Osteoblast (primary cell): ENCODE results near the gene WWTR1. TPM values are rescaled to one million over a fixed set of nuclear protein-coding genes. Genes with fewer than 3 reads are reported as not detected.

Experiments used
- DNase-seq: peaks from one replicate; pipeline ENCODE4 v3.0.0; 2011; ENCODE audit warnings: low spot score, mixed read lengths; ENCODE audit not compliant: insufficient read length; ENCODE audit errors: missing footprints
- H2AFZ ChIP-seq: 2 replicates; pipeline ENCODE4 v1.6.0; 2011; ENCODE audit warnings: mild to moderate bottlenecking, low read length
- H3K27ac ChIP-seq: 2 replicates; pipeline ENCODE4 v1.5.1; 2011; ENCODE audit warnings: mild to moderate bottlenecking, low read depth, low read length, moderate library complexity
- H3K27me3 ChIP-seq: 2 replicates; pipeline ENCODE4 v1.6.0; 2012; ENCODE audit warnings: mild to moderate bottlenecking, control low read depth, inconsistent platforms, low read length, moderate library complexity; ENCODE audit not compliant: insufficient read depth
- H3K36me3 ChIP-seq: 2 replicates; pipeline ENCODE4 v1.5.1; 2011; ENCODE audit warnings: mild to moderate bottlenecking, low read length, control low read depth, moderate library complexity; ENCODE audit not compliant: insufficient read depth
- H3K4me1 ChIP-seq: 2 replicates; pipeline ENCODE4 v1.5.1; 2011; ENCODE audit warnings: mild to moderate bottlenecking, low read length, control low read depth, moderate library complexity; ENCODE audit not compliant: insufficient read depth
- H3K4me2 ChIP-seq: 2 replicates; pipeline ENCODE4 v1.6.0; 2011; ENCODE audit warnings: mild to moderate bottlenecking, low read length; ENCODE audit not compliant: insufficient read depth
- H3K4me3 ChIP-seq: fragments of 200-600 bp; sonication (generic); 3 replicates; pipeline ENCODE4 v1.5.1; 2012; ENCODE audit warnings: mild to moderate bottlenecking, low read length, inconsistent platforms; ENCODE audit not compliant: insufficient read depth
- H3K79me2 ChIP-seq: 2 replicates; pipeline ENCODE4 v1.6.0; 2012; ENCODE audit warnings: mild to moderate bottlenecking, low read length, control low read depth, inconsistent platforms; ENCODE audit not compliant: insufficient read depth
- H3K9me3 ChIP-seq: 2 replicates; pipeline ENCODE4 v1.5.1; 2011; ENCODE audit warnings: low read depth, low read length, control low read depth
- H4K20me1 ChIP-seq: 2 replicates; pipeline ENCODE4 v1.6.0; 2012; ENCODE audit warnings: mild to moderate bottlenecking, low read length, control low read depth; ENCODE audit not compliant: insufficient read depth
- CTCF ChIP-seq: IDR thresholded peaks from 2 replicates; pipeline ENCODE4 v1.5.1; 2011; ENCODE audit warnings: mild to moderate bottlenecking, low read depth, low read length, moderate library complexity; ENCODE audit errors: extremely low read depth
- total RNA-seq: library from RNA; depleted of rRNA; stranded (reverse); fragments of >200 nt; gene quantifications from 2 replicates; pipeline ENCODE4 v1.2.3, GENCODE V29; 2012

The WWTR1 gene
- total RNA-seq, 1 donor = 84.7 TPM

GRCh38 chr3:149646181-149646766 lies 11.6 kb downstream of the WWTR1 start:
- peaks cover 60% of the 10 kb centered on the region for H4K20me1 ChIP-seq
- H3K27ac ChIP-seq = peak overlapping the region; percentile 1

GRCh38 chr3:149643963-149644362 lies 13.9 kb downstream of the WWTR1 start:
- Histone ChIP-seq H3K9me3 (no peaks in the 10 kb centered on the region), H3K4me2 (peak overlapping the region; percentile 41), H3K27me3 (no peaks in the 10 kb centered on the region), H3K4me3 (no peak overlapping the region), H3K27ac (peak overlapping the region; percentile 67), H4K20me1 (peaks cover 48% of the 10 kb centered on the region), H2AFZ (no peak overlapping the region), H3K79me2 (peaks cover 96% of the 10 kb centered on the region), H3K36me3 (peaks cover 31% of the 10 kb centered on the region), H3K4me1 (peaks cover 46% of the 10 kb centered on the region)
- DNase-seq = no peak
- TF ChIP-seq CTCF = no peak

More at GRCh38 chr3:149646181-149646766, 11.6 kb downstream of the WWTR1 start:
- H3K27me3 ChIP-seq = no peaks in the 10 kb centered on the region
- H3K9me3 ChIP-seq = no peaks in the 10 kb centered on the region
- peaks cover 43% of the 10 kb centered on the region for H3K36me3 ChIP-seq
- H2AFZ ChIP-seq = no peak overlapping the region
- peak; percentile 68 for DNase-seq
- peaks cover 43% of the 10 kb centered on the region for H3K4me1 ChIP-seq
- H3K4me2 ChIP-seq = peak overlapping the region; percentile 38
- no peak for TF ChIP-seq CTCF
- no peak overlapping the region for H3K4me3 ChIP-seq
- peaks cover 96% of the 10 kb centered on the region for H3K79me2 ChIP-seq

GRCh38 chr3:149643482-149643798 lies 14.4 kb downstream of the WWTR1 start:
- peak overlapping the region; percentile 41 for H3K4me2 ChIP-seq
- H3K27me3 ChIP-seq = no peaks in the 10 kb centered on the region
- H3K9me3 ChIP-seq = no peaks in the 10 kb centered on the region
- no peak overlapping the region for H2AFZ ChIP-seq
- peaks cover 44% of the 10 kb centered on the region for H4K20me1 ChIP-seq
- H3K4me1 ChIP-seq = peaks cover 47% of the 10 kb centered on the region
- peaks cover 28% of the 10 kb centered on the region for H3K36me3 ChIP-seq
- no peak for DNase-seq
- peak overlapping the region; percentile 67 for H3K27ac ChIP-seq
- H3K79me2 ChIP-seq = peaks cover 98% of the 10 kb centered on the region
- no peak for TF ChIP-seq CTCF
- no peak overlapping the region for H3K4me3 ChIP-seq

GRCh38 chr3:149640976-149641728 lies 16.7 kb downstream of the WWTR1 start:
- Histone ChIP-seq H3K4me2 (no peak overlapping the region), H3K9me3 (no peaks in the 10 kb centered on the region), H3K4me3 (no peak overlapping the region), H3K36me3 (peaks cover 13% of the 10 kb centered on the region), H3K27ac (peak overlapping the region; percentile 1), H2AFZ (no peak overlapping the region), H3K27me3 (no peaks in the 10 kb centered on the region), H3K79me2 (peaks cover 98% of the 10 kb centered on the region), H4K20me1 (peaks cover 25% of the 10 kb centered on the region), H3K4me1 (peaks cover 43% of the 10 kb centered on the region)
- TF ChIP-seq CTCF = no peak
- peak; percentile 25 for DNase-seq
